GM18505 (cell line): ENCODE measurements around the gene DPP8.
"Not testable (repeated sequence)": the region's sequence is repeated elsewhere in the genome, so short reads cannot be mapped to it uniquely, and the experiment has no call there.

Source experiments
- ATAC-seq: cut with Tn5 transposase; IDR thresholded peaks from one replicate; pipeline ENCODE4 v1.9.1; 2021; ENCODE audit not compliant: unreplicated experiment
- POLR2A ChIP-seq: IDR thresholded peaks from 4 replicates; pipeline ENCODE4 v1.6.1; 2011; ENCODE audit warnings: borderline replicate concordance; ENCODE audit not compliant: insufficient read depth, insufficient read length; ENCODE audit errors: extremely low read depth

The DPP8 gene

GRCh38 chr15:65494076-65494475 is 23.4 kb downstream of the DPP8 start:
- no peak for ATAC-seq
- TF ChIP-seq POLR2A, result no peak

DNA sequence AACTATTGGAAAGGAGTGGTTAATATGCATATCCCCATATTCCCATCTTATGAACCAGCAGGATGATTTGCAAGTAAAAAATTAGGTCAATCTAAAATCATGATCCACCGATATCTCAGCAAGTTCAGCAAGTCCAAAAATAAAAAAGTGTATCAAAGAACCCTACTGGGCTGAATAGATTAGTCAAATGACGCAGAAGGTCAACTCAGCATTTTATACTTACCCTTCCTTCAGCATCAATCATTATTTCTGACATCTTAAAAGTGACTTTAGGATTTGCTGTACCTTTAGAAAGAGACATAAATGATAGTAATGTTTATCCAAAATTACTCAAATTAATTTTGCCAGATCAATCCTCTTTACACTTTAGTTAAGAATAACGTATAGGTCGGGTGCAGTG is 32.6 kb downstream of the DPP8 start:
- ATAC-seq, result no peak

DNA sequence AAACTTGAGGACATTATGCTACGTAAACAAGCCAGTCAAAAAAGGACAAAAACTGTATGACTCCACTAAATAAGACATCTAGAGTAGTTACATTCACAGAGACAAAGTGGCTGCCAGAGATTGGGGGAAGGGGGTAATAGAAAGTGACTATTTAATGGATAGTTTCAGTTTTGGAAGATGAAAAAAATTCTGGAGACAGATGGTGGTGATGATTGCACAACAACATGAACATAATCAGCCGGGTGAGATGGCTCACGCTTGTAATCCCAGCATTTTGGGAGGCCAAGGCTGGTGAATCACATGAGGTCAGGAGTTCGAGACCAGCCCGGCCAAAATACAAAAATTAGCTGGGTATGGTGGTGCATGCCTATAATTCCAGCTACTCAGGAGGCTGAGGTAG is 40.6 kb downstream of the DPP8 start:
- no peak for TF ChIP-seq POLR2A
- no peak for ATAC-seq

More for the DNA sequence above, 32.6 kb downstream of the DPP8 start:
- TF ChIP-seq POLR2A, result no peak

DNA sequence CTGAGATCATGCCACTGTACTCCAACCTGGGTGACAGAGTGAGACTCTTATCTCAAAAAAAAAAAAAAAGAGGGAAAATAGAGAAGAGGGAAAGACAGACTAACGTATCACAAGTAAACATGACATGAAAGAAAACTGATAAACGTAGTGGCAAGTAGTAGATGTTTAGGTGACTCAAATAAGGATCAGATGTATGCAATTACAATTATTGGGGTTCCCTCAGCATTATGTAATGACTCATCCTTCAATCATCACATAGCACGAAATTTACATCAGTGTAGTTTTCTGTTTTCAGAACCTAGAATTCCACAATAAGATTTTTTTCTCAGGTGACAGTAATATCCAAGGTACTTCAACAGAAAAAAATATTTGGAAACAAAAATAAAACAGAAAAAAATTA is 46.6 kb downstream of the DPP8 start:
- no peak for ATAC-seq
- no peak for TF ChIP-seq POLR2A

GRCh38 chr15:65468229-65468909 is 49.1 kb downstream of the DPP8 start:
- ATAC-seq, result no peak
- no peak for TF ChIP-seq POLR2A

DNA sequence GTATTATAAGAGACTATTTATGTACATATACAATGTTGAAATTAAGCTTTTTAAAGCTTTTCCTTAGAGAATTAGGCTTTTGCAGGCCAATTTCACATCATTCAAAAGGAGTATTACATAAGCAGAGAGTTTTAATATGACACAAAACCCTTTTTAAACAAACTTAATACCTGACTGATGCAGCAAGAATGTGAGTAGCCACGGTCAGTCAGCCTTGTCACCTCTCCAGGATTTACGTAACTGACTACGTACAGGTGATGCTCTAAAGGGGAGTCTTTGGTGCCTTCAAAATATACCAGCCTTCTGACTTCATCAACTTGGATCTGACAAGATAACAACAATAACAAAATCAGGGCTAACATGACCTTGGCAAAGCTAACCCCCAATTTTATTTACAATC is 50.6 kb downstream of the DPP8 start:
- no peak for TF ChIP-seq POLR2A
- ATAC-seq, result no peak

DNA sequence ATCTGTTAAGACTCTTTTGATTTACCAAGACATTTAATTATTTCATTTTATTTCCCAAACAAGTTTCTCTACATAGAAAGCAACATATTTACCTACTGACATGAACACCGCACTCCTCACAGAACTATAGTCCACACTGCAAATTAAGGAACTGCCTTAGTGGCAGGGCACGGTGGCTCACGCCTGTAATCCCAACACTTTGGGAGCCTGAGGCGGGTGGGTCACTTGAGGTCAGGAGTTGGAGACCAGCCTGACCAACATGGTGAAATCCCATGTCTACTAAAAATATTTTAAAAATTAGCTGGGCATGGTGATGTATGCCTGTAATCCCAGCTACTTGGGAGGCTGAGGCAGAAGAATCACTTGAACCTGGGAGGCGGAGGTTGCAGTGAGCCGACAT is 54.4 kb downstream of the DPP8 start:
- not testable (repeated sequence) for ATAC-seq

DNA sequence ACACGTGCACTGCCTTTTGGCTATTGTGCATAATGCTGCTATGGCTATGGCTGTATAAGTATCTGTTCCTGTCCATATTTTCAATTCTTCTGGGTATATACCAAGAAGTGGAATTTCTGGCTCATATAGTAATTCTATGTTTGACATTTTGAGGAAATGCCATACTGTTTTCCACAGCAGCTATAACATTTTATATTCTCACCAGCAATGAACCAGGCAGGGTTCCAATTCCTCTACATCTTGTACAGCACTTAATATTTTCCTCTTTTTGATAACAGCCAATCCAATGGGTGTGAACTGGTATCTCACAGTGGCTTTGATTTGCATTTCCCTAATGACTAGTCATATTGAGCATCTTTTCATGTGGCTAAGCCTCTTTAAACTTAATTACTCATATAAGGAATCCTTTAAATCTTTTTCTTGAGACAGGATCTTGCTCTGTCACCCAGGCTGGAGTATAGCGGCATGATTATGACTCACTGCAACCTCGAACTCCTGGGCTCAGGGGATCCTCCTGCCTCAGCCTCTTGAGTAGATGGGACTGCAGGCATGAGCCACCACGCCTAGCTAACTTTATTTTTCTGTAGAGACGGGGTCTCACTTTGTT is 56.6 kb downstream of the DPP8 start:
- TF ChIP-seq POLR2A, result no peak
- ATAC-seq, result no peak

DNA sequence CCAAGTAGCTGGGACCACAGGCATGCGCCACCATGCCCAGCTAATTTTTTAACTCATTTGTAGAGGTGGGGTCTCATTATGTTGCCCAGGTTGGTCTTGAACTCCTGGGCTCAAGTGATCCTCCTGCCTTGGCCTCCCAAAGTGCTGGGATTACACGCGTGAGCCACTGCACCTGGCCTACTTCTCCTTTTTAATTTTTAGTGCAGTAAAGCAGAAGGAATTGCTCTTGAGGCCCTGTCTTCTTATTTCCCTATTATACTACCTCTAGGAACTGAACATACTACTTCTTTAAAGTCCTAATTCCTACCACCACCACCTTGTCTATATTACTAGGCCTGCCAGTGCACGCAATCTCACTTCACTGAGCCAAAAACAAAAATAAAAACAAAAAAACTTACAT is 62.2 kb downstream of the DPP8 start:
- not testable (repeated sequence) for ATAC-seq

DNA sequence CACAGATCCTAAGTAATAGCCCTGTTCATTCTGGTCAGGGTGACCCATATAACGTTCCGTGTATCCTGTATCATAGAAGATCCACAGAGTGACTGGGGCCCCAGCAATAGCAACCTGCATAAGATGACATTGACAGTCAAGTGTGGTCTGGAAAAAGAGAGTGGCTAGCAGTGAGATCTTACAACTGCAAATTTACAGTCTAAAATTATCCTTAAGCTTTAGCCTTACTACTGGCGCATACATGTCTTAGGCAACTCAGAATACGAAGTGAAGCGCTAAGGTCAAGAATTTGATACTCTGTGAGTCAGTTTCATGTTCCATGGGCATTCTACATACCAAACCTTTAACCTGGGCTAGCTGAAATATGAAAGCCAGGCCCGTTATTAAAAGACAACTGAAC is 65.5 kb downstream of the DPP8 start:
- no peak for TF ChIP-seq POLR2A
- no peak for ATAC-seq

DNA sequence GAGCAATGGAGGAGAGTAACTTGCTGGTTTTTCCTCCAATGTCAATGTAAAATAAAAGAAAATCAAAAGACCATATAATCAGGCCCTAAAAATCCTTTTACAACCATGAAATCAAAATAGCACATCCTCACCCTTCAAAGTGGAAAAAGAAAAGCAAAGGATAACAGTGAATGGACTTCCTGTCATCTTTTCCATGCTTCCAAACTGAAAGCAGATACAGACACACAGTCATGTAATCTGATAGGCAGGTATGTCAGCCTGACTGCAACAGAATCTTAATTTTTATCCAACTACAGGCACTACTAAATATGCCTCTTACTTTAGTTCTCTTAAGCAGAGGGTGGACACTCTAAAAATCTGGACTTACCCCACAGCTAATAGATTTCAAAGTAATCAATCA is 66.9 kb downstream of the DPP8 start:
- no peak for ATAC-seq
- TF ChIP-seq POLR2A, result no peak

DNA sequence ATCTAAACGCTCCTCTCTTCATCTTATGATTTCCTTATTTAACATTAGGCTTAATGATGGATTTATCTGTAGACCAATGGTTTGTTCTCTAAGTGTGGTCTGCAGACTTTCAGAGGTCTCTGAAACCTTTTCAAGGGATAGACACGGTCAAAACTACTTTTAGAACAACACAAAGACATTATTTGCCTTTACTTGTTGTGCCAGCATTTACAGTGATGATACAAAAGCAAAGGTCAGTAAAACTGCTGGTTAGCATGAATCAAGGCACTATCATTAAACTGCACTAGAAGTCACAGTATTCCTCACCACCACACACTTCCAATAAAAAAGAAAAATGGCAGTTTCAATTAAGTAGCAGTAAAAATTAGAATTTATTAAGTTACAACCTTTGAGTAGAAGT is 70.3 kb downstream of the DPP8 start:
- TF ChIP-seq POLR2A, result no peak
- ATAC-seq, result no peak

GRCh38 chr15:65434201-65434600 is 83.3 kb downstream of the DPP8 start:
- TF ChIP-seq POLR2A, result no peak
- no peak for ATAC-seq

GRCh38 chr15:65431731-65432130 is 85.8 kb downstream of the DPP8 start:
- no peak for ATAC-seq
- no peak for TF ChIP-seq POLR2A
